ENCODE results near the gene VPS13D.

DNA sequence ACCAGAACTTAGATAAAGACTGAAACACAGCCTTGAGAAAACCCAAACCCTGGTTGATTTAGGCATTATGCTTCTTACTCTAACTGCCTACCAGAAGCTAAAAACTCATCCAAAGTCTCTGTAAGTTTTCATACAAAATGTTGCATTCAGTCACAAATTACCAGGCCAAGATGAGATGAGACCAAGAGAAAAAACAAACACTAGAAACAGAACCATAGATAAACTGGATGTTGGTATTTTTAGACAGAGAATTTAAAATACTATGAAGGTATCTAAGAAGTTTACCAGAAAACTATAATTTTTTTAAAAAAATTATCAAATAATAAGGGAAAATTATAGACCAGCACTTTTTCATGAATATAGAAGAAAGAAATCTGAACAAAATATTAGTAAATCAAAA, 180.5 kb downstream of the VPS13D start:
- TF ChIP-seq ZNF274 (IDR thresholded peaks at IDR 0.05; ENCODE audit: low read depth, low read length) (no peak), YY1 (IDR thresholded peaks at IDR 0.05; ENCODE audit: insufficient read depth, insufficient read length) (no peak), SUZ12 (IDR thresholded peaks at IDR 0.05; ENCODE audit: extremely low read depth, insufficient read depth, insufficient read length) (no peak)

All from NT2/D1 (cell line).